Naive thymus-derived CD8-positive, alpha-beta T cell (primary cell): Measurements from ENCODE around the gene EGFL8. TPM values are rescaled to one million over a fixed set of nuclear protein-coding genes. Genes with fewer than 3 reads are reported as not detected.
"Not testable (repeated sequence)": the region's sequence is repeated elsewhere in the genome, so short reads cannot be mapped to it uniquely, and the experiment has no call there.

Experiments used
- ATAC-seq, 2 donors: fragments of 150-1000 bp; cut with Tn5 transposase in 1 of 2; sonication (Bioruptor Pico), chemical (Tn5 transposase) in 1 of 2; 1 replicate in 1 of 2; 2 replicates in 1 of 2; pipeline ENCODE4 v1.10.0; 2021; ENCODE audit warnings: mild to moderate bottlenecking in 2 of 2, moderate library complexity in 2 of 2
- POLR2A ChIA-PET: fragments of 350-600 bp; sonication (Branson Sonifier 250); formaldehyde crosslinking; loops from one replicate; lab custom pipeline; 2021; ENCODE audit warnings: antibody characterized with exemption; lab: Charles Lee
- DNase-seq, 10 donors: peaks; one replicate each; pipeline versions ENCODE4 v3.0.0 to v3.0.0-alpha.2; 2020 to 2022
- H3K27ac Mint-ChIP-seq, 10 donors: one replicate each; pipeline ENCODE4 v1.8.0; 2020 to 2022; ENCODE audit warnings: mild to moderate bottlenecking in 10 of 10, mixed read lengths in 10 of 10, moderate library complexity in 4 of 10, inconsistent platforms in 1 of 10
- H3K27me3 Mint-ChIP-seq, 5 donors: one replicate each; pipeline ENCODE4 v1.8.0; 2021 to 2022; ENCODE audit warnings: mixed read lengths in 5 of 5
- H3K36me3 Mint-ChIP-seq, 3 donors: one replicate each; pipeline ENCODE4 v1.8.0; 2020 to 2022; ENCODE audit warnings: mixed read lengths in 3 of 3, mild to moderate bottlenecking in 2 of 3, inconsistent platforms in 1 of 3
- H3K4me1 Mint-ChIP-seq, 4 donors: one replicate each; pipeline ENCODE4 v1.8.0; 2021 to 2022; ENCODE audit warnings: mixed read lengths in 4 of 4
- H3K4me3 Mint-ChIP-seq, 10 donors: one replicate each; pipeline ENCODE4 v1.8.0; 2020 to 2022; ENCODE audit warnings: mild to moderate bottlenecking in 10 of 10, mixed read lengths in 10 of 10, moderate library complexity in 6 of 10, inconsistent platforms in 1 of 10
- H3K9me3 Mint-ChIP-seq, 9 donors: one replicate each; pipeline ENCODE4 v1.8.0; 2020 to 2022; ENCODE audit warnings: mixed read lengths in 9 of 9, mild to moderate bottlenecking in 3 of 9, inconsistent platforms in 1 of 9, moderate library complexity in 1 of 9
- polyA plus RNA-seq, 3 donors: library from polyadenylated mRNA; unstranded; fragments of 300-500 nt; fragmentation: Illumina TruSeq; gene quantifications; one replicate each; pipeline ENCODE4 v1.2.3, GENCODE V29; 2021
- total RNA-seq, 8 experiments: library from RNA in 2 of 8; stranded (reverse) in 2 of 8; gene quantifications; one replicate each; pipeline ENCODE4 v1.2.3 and lab custom pipeline; 2021 to 2026

EGFL8 gene
- total and polyA plus RNA-seq, 5 experiments from 2014 or later, result 0.61 to 30.1 (median 29.3) TPM; not detected in 2

DNA sequence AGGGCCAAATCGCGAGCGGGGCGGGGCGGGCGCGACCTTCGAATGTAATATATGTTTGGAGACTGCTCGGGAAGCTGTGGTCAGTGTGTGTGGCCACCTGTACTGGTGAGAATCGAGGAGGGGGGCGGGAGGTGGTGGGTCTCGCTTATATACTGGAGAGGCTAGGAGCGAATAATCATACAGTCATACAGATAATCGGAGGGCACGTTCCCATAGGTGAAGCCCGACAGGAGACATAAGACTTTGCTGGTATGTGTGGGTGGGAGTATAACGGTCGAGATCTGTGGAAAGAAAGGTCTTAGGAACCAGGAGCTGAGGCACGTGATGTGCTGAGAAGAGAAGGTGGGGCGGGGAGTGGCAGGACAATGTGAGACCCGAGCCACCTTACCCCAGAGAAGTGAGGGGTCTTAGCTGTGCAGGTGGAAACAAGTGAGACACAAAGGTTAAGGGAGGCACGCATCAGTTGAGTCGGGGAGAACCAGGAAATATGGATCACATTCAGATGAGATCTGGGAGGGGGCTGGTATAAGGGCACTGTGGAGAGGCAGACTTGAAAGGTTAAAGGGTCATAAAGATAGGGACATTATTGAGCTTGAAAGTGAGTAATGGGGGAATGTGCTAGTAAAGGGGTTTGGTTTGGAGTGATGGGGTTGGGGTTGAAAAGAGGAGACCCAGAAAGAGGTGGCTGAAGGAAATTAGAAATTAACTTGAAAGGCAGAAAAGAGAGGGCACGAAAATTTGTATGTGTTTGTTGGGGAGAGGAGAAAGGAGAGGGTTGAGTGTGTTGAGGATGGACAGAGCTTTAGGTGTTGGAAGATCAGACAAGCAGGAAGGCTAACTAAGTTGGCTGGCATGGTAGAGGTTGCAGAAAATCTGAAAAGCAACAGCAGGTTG, 14.4 kb downstream of the EGFL8 start:
- H3K27me3 Mint-ChIP-seq, result no peaks in the 10 kb centered on the region
- peak overlapping the region; percentile 95 to 100 (median 98) for H3K27ac Mint-ChIP-seq
- POLR2A ChIA-PET, result interaction anchor here (4.4 to 9.4 kb wide), 2 partner anchors 13 to 50 kb away, joined by 41 to 303 read pairs; partner anchors contain the start of genes ATF6B, FKBPL, GPSM3 and PBX2
- H3K4me1 Mint-ChIP-seq, result peaks cover 37 to 79% (median 72%) of the 10 kb centered on the region in 4 donors
- peak overlapping the region; percentile 88 to 100 (median 94) for H3K4me3 Mint-ChIP-seq
- peaks cover 0 to 47% (median 4%) of the 10 kb centered on the region in 3 donors for H3K36me3 Mint-ChIP-seq
- no peaks in the 10 kb centered on the region for H3K9me3 Mint-ChIP-seq
- ATAC-seq (no peak), DNase-seq (no peak)

DNA sequence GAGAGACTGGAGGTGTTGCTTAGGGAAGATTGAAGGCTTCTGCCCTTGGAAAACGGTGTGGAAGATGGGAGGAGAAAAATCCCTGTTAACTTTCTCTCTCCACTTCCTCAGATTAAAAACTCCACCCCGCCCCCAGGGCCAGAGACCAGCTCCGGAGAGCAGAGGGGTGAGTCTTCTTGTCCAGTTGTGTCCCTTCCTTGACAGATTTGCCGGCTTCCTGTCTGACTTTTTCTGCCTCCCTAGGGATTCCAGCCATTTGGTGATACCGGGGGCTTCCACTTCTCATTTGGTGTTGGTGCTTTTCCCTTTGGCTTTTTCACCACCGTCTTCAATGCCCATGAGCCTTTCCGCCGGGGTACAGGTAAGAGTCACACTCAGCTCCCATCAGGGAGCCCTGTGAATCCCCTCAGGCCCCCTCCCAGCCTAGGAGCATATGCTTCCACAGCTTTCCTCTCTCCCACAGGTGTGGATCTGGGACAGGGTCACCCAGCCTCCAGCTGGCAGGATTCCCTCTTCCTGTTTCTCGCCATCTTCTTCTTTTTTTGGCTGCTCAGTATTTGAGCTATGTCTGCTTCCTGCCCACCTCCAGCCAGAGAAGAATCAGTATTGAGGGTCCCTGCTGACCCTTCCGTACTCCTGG, 15.5 kb downstream of the EGFL8 start:
- H3K4me1 Mint-ChIP-seq, result peaks cover 33 to 72% (median 67%) of the 10 kb centered on the region in 4 donors
- POLR2A ChIA-PET, result interaction anchor here (0.7 to 9.4 kb wide), 3 partner anchors 12 to 51 kb away, joined by 3 to 303 read pairs (median 41); partner anchors contain the start of genes ATF6B, FKBPL, GPSM3 and PBX2
- ATAC-seq, result no peak

GRCh38 chr6:32181148-32181702, 16.8 kb downstream of the EGFL8 start:
- Mint-ChIP-seq H3K36me3 (peaks cover 0 to 62% (median 8%) of the 10 kb centered on the region in 3 donors), H3K27me3 (no peaks in the 10 kb centered on the region), H3K9me3 (no peaks in the 10 kb centered on the region), H3K4me3 (peak overlapping the region in 5 of 10 donors; percentile 6 to 52 (median 28)), H3K4me1 (peaks cover 34 to 73% (median 69%) of the 10 kb centered on the region in 4 donors), H3K27ac (peak overlapping the region; percentile 51 to 98 (median 68))
- ATAC-seq (no peak), DNase-seq (peak in 1 of 10 donors; percentile 43)
- POLR2A ChIA-PET, result interaction anchor here (9.4 kb wide), 1 partner anchor 11 kb away, joined by 303 read pairs; the partner anchor contains the start of genes GPSM3 and PBX2

More for the DNA sequence above, 15.5 kb downstream of the EGFL8 start:
- Mint-ChIP-seq H3K27ac (peak overlapping the region; percentile 19 to 98 (median 90)), H3K9me3 (no peaks in the 10 kb centered on the region), H3K27me3 (no peaks in the 10 kb centered on the region), H3K4me3 (peak overlapping the region; percentile 42 to 100 (median 88)), H3K36me3 (peaks cover 0 to 51% (median 4%) of the 10 kb centered on the region in 3 donors)
- peak in 1 of 10 donors; percentile 64 for DNase-seq

DNA sequence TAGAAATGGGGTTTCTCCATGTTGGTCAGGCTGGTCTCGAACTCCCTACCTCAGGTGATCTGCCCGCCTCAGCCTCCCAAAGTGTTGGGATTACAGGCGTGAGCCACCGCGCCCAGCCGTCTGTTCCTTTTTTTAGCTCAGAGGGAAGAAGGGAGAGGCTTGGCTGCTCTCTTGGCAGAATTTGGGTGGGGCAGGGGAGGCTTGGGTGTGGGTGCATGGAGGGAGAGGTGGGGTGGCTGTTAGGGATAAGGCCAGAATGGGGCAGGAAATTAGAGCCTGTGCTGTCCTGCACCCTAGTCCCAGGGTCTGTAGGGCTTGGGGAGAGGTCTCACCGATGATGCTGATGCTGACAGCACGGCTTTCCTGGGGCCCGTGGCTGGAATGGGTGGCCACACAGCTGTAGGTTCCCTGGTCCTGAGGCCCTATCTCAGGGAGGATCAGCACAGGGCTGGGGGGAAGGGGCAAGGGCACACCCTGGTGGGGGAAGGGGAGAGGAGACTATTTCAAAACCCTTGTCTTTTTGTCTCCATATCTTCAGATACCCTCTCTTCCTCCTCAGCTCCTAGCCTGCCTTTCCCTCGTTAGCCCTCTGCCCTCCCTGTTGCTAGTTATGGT, 17.6 kb downstream of the EGFL8 start:
- ATAC-seq (no peak), DNase-seq (peak in 1 of 10 donors; percentile 38)
- Mint-ChIP-seq H3K4me1 (peaks cover 35 to 73% (median 69%) of the 10 kb centered on the region in 4 donors), H3K9me3 (no peaks in the 10 kb centered on the region), H3K27ac (peak overlapping the region in 7 of 10 donors; percentile 15 to 75 (median 52)), H3K36me3 (peaks cover 0 to 70% (median 8%) of the 10 kb centered on the region in 3 donors), H3K4me3 (peak overlapping the region in 1 of 10 donors; percentile 6), H3K27me3 (no peaks in the 10 kb centered on the region)
- POLR2A ChIA-PET, result interaction anchor here (0.9 to 9.4 kb wide), 4 partner anchors 10 to 65 kb away, joined by 3 to 303 read pairs (median 3); partner anchors contain the start of genes ATF6B, GPSM3 and PBX2

- no peaks in the 10 kb centered on the region for H3K9me3 Mint-ChIP-seq
- no peaks in the 10 kb centered on the region for H3K27me3 Mint-ChIP-seq
- H3K36me3 Mint-ChIP-seq, result peaks cover 5 to 75% (median 12%) of the 10 kb centered on the region in 3 donors
- H3K4me1 Mint-ChIP-seq, result peaks cover 36 to 73% (median 69%) of the 10 kb centered on the region in 4 donors
- no peak for ATAC-seq
- DNase-seq, result no peak
- H3K27ac Mint-ChIP-seq, result peak overlapping the region in 7 of 10 donors; percentile 40 to 71 (median 57)
- POLR2A ChIA-PET, result interaction anchor here (0.9 to 9.4 kb wide), 5 partner anchors 9 to 65 kb away, joined by 3 to 303 read pairs (median 3); partner anchors contain the start of genes ATF6B, EGFL8, GPSM3 and PBX2
- peak overlapping the region in 1 of 10 donors; percentile 1 for H3K4me3 Mint-ChIP-seq
Observed at GRCh38 chr6:32182555-32182981, 18.2 kb downstream of the EGFL8 start.

GRCh38 chr6:32183030-32183429, 18.6 kb downstream of the EGFL8 start:
- no peaks in the 10 kb centered on the region for H3K27me3 Mint-ChIP-seq
- H3K27ac Mint-ChIP-seq, result peak overlapping the region in 6 of 10 donors; percentile 24 to 71 (median 44)
- POLR2A ChIA-PET, result interaction anchor here (0.9 to 9.4 kb wide), 4 partner anchors 9 to 55 kb away, joined by 3 to 303 read pairs (median 3); partner anchors contain the start of genes ATF6B, EGFL8, GPSM3 and PBX2
- H3K4me3 Mint-ChIP-seq, result peak overlapping the region in 1 of 10 donors; percentile 1
- no peak for ATAC-seq
- no peak for DNase-seq
- H3K36me3 Mint-ChIP-seq, result peaks cover 6 to 80% (median 14%) of the 10 kb centered on the region in 3 donors
- H3K4me1 Mint-ChIP-seq, result peaks cover 36 to 73% (median 71%) of the 10 kb centered on the region in 4 donors
- H3K9me3 Mint-ChIP-seq, result no peaks in the 10 kb centered on the region

DNA sequence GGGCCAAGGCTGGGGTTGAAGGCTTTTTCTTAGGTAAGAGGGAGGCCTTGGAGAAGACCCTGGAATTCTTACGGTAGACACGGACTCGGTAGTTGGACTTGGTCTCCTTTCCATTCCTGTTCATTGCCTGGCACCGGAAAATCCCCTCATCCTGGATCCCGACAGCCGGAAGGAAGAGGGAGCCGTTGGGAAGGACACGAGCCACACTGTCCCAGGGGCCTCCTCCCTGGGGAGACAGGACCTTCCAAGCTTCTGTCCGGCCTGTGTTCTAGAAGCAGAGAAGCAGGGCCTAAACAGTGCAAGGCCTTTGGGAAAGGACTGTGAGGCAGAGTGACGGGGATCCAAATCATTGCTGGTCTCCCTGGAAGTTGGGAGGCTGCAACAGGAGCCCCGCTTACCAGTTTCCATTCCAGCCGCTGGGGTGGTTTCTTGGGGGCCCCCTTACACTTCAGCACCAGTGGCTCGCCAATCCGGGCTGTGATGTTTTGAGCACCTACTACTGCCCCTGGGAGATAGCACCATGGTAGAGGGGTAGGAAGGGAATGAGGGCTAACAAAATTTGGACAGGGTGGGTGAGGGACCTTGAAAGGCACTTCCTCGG, 19.2 kb downstream of the EGFL8 start:
- Mint-ChIP-seq H3K9me3 (no peaks in the 10 kb centered on the region), H3K27ac (peak overlapping the region in 6 of 10 donors; percentile 34 to 77 (median 58)), H3K4me1 (peaks cover 35 to 76% (median 69%) of the 10 kb centered on the region in 4 donors), H3K27me3 (no peaks in the 10 kb centered on the region), H3K36me3 (peaks cover 6 to 82% (median 14%) of the 10 kb centered on the region in 3 donors), H3K4me3 (peak overlapping the region in 1 of 10 donors; percentile 40)
- DNase-seq (no peak), ATAC-seq (no peak)
- POLR2A ChIA-PET, result interaction anchor here (0.9 to 9.4 kb wide), 2 partner anchors 8 to 19 kb away, joined by 3 to 303 read pairs; partner anchors contain the start of genes EGFL8, GPSM3 and PBX2

- Mint-ChIP-seq H3K4me1 (peaks cover 35 to 76% (median 69%) of the 10 kb centered on the region in 4 donors), H3K36me3 (peaks cover 6 to 81% (median 14%) of the 10 kb centered on the region in 3 donors), H3K27ac (peak within 1 kb of the TSS; percentile 31 to 77 (median 58)), H3K27me3 (no peaks in the 10 kb centered on the region), H3K4me3 (peak within 1 kb of the TSS in 1 of 10 donors; percentile 40), H3K9me3 (no peaks in the 10 kb centered on the region)
- no peak for ATAC-seq
- DNase-seq, result no peak
- POLR2A ChIA-PET, result interaction anchor here (9.4 kb wide), 1 partner anchor 8 kb away, joined by 303 read pairs; the partner anchor contains the start of genes GPSM3 and PBX2
Observed at GRCh38 chr6:32184084-32184640, 19.8 kb downstream of the EGFL8 start, which contains the start of gene AGER. AGER (minus strand) TSS chr6:32184253; CDS start chr6:32184222, 31 bp downstream.

GRCh38 chr6:32185681-32186131, 21.3 kb downstream of the EGFL8 start:
- H3K4me1 Mint-ChIP-seq, result peaks cover 32 to 62% (median 60%) of the 10 kb centered on the region in 4 donors
- H3K27ac Mint-ChIP-seq, result peak overlapping the region; percentile 88 to 96 (median 90)
- not testable (repeated sequence) for DNase-seq, ATAC-seq, H3K27me3 Mint-ChIP-seq, H3K9me3 Mint-ChIP-seq
- POLR2A ChIA-PET, result interaction anchor here (12.3 kb wide), 1 partner anchor 5 kb away, joined by 303 read pairs; the partner anchor contains the start of genes AGER, AGPAT1 and RNF5
- H3K36me3 Mint-ChIP-seq, result peaks cover 6 to 71% (median 15%) of the 10 kb centered on the region in 3 donors
- peak overlapping the region in 9 of 10 donors; percentile 14 to 100 (median 72) for H3K4me3 Mint-ChIP-seq

DNA sequence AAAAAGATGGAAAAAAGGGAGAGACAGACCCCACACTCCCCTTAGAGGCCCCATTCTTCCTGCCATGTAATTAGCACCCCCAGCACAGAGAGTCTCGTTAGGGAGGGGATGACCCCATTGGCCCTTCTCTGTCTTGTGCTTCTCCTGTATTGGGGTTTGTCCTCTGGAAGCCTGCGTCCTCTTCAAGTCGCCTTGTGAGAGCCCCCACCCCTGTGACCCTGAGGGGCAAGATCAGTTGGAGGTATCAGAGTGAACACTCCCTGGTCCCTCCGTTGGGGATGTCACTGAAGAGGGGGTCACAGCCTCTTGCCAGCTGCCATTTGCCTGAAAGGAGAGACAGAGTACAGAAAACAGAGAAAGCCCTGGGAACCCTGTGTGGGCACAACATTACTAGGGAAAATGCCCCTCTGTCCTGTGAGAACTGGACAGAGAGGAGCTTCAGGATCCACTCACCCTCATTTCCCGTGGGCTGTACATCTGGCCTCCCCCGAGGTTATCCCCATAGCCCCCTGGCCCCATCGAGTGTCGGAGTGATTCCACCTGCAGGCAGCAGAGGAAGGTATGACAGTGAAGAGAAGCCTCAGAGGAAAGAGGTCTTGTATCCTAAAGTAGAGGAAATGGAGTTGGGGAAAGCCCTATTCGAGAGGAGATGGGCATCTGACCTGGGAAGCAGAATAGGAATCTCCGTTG, 21.9 kb downstream of the EGFL8 start:
- not testable (repeated sequence) for DNase-seq, H3K9me3 Mint-ChIP-seq, ATAC-seq, H3K27me3 Mint-ChIP-seq
- Mint-ChIP-seq H3K4me3 (peak overlapping the region; percentile 43 to 100 (median 81)), H3K27ac (peak overlapping the region; percentile 88 to 96 (median 90)), H3K4me1 (peaks cover 32 to 62% (median 60%) of the 10 kb centered on the region in 4 donors), H3K36me3 (peaks cover 6 to 69% (median 19%) of the 10 kb centered on the region in 3 donors)
- POLR2A ChIA-PET, result interaction anchor here (0.6 to 12.3 kb wide), 5 partner anchors 6 to 56 kb away, joined by 3 to 303 read pairs (median 6); partner anchors contain the start of genes AGER, AGPAT1, FKBPL and RNF5
